Esophagus squamous epithelium (tissue), 5 donors: ENCODE measurements around the gene PARP15. TPM values are rescaled to one million over a fixed set of nuclear protein-coding genes. Genes with fewer than 3 reads are reported as not detected.

Source experiments
- DNase-seq: peaks from one replicate; lab custom pipeline; 2025; lab: John Stamatoyannopoulos, UW
- H3K27ac ChIP-seq, 4 donors: fragments of 200-600 bp; sonication (generic); one replicate each; pipeline ENCODE4 v1.5.1; 2016 to 2019; ENCODE audit warnings: mild to moderate bottlenecking in 1 of 4
- H3K27me3 ChIP-seq, 4 donors: fragments of 200-600 bp; sonication (generic); 1 replicate in 3 of 4; 2 replicates in 1 of 4; pipeline versions ENCODE4 v1.5.1 to v1.6.0; 2017 to 2021; ENCODE audit warnings: antibody characterized with exemption in 1 of 4
- H3K36me3 ChIP-seq, 3 donors: fragments of 200-600 bp; sonication (generic); one replicate each; pipeline ENCODE4 v1.5.1; 2016 to 2019
- H3K4me1 ChIP-seq, 3 donors: fragments of 200-600 bp; sonication (generic); one replicate each; pipeline ENCODE4 v1.5.1; 2017 to 2019
- H3K4me3 ChIP-seq, 4 donors: fragments of 200-600 bp; sonication (generic); 1 replicate in 3 of 4; 2 replicates in 1 of 4; pipeline ENCODE4 v1.5.1; 2016 to 2019; ENCODE audit warnings: mild to moderate bottlenecking in 2 of 4, moderate library complexity in 1 of 4
- H3K9me3 ChIP-seq, 3 donors: fragments of 200-600 bp; sonication (generic); one replicate each; pipeline ENCODE4 v1.5.1; 2016 to 2019
- POLR2A ChIP-seq, 4 donors: fragments of 450-650 bp; IDR thresholded peaks; one replicate each; pipeline ENCODE4 v1.6.1; 2017; ENCODE audit warnings: antibody characterized with exemption in 4 of 4, mild to moderate bottlenecking in 4 of 4, moderate library complexity in 3 of 4
- WGBS, 2 donors: methylation state at CpG; one replicate each; pipeline ENCODE4 v1.1.5; 2018; 5-methylcytosine and 5-hydroxymethylcytosine counted together
- intact Hi-C: fragments of 100-400 bp; cut with DNase I; formaldehyde crosslinking; loops from one replicate; pipeline ENCODE4 v1.15.0; 2022
- total RNA-seq, 4 donors: library from RNA; depleted of rRNA; stranded (reverse); fragments of >200 nt; gene quantifications; one replicate each; pipeline ENCODE4 v1.1.0, GENCODE V29; 2016
- TF ChIP-seq, protein P1 (sequence below), 6 experiments: fragments of 450-650 bp in 4 of 6; fragments of 200-600 bp in 2 of 6; sonication (generic) in 2 of 6; IDR thresholded peaks; one replicate each; pipeline ENCODE4 v1.5.1; 2016 to 2019; ENCODE audit warnings: antibody characterized with exemption in 6 of 6, mild to moderate bottlenecking in 4 of 6, moderate library complexity in 4 of 6
- donor health status: DM: yes; HTN: yes; CAD: no.

The PARP15 gene
- total RNA-seq, 4 donors from 2014 or later: 0.08 to 2.3 (median 0.42) TPM

DNA sequence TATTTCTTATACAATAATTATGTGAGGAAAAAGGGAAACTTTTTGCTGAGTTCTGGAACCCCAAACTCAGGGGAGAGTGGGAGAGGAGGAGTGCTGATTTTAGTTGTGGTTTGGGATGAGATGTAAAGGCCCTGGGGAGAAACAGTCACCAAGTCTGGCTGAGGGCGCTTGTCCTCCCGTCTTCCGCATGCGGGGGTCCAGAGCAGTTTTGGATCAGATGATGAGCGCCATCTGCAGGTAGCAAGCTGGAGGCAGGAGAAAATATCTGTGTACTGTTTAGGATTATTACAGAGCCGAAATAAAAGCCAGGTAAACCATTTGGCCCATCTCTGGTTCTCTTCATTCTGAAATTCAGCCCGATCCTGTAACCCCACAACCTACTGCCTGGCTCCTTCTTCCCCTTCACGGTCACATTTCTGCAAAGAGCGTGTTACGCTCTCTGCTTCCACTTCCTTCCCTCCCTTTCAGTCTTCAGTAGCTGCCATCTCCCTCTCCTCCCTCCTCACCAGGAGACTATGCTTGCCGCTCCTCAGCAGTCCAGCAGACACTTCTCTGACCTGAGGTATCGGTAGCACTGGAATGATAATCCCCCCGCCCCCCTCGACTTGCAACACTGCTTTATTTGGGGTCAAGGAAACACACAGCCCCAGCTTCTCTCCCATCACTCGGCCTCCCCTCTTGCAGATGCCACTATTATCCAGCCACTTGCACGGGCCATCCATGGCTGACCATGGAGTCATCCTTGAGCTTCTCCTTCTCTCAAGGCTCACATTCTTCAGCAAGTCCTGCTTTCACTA is 101.8 kb downstream of the PARP15 start:
- Histone ChIP-seq H3K27ac (peak overlapping the region; percentile 93 to 98 (median 97)), H3K9me3 (no peaks in the 10 kb centered on the region), H3K36me3 (no peaks in the 10 kb centered on the region), H3K27me3 (no peaks in the 10 kb centered on the region), H3K4me1 (peaks cover 18 to 51% (median 22%) of the 10 kb centered on the region in 3 donors), H3K4me3 (peak overlapping the region; percentile 73 to 97 (median 84))
- DNase-seq: peak; percentile 9
- intact Hi-C loops: loop anchor here (5.0 kb wide), 1 partner anchor 117 kb away; the partner anchor contains the start of genes DTX3L and PARP9
- TF ChIP-seq, protein P1, sequence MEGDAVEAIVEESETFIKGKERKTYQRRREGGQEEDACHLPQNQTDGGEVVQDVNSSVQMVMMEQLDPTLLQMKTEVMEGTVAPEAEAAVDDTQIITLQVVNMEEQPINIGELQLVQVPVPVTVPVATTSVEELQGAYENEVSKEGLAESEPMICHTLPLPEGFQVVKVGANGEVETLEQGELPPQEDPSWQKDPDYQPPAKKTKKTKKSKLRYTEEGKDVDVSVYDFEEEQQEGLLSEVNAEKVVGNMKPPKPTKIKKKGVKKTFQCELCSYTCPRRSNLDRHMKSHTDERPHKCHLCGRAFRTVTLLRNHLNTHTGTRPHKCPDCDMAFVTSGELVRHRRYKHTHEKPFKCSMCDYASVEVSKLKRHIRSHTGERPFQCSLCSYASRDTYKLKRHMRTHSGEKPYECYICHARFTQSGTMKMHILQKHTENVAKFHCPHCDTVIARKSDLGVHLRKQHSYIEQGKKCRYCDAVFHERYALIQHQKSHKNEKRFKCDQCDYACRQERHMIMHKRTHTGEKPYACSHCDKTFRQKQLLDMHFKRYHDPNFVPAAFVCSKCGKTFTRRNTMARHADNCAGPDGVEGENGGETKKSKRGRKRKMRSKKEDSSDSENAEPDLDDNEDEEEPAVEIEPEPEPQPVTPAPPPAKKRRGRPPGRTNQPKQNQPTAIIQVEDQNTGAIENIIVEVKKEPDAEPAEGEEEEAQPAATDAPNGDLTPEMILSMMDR (IDR thresholded peaks at IDR 0.05): peak; percentile 70 to 87 (median 81)
- no peak for TF ChIP-seq POLR2A (IDR thresholded peaks at IDR 0.05)
- 7 to 8% methylated on average over 15 to 16 of the region's 16 CpGs for WGBS, 2 donors

DNA sequence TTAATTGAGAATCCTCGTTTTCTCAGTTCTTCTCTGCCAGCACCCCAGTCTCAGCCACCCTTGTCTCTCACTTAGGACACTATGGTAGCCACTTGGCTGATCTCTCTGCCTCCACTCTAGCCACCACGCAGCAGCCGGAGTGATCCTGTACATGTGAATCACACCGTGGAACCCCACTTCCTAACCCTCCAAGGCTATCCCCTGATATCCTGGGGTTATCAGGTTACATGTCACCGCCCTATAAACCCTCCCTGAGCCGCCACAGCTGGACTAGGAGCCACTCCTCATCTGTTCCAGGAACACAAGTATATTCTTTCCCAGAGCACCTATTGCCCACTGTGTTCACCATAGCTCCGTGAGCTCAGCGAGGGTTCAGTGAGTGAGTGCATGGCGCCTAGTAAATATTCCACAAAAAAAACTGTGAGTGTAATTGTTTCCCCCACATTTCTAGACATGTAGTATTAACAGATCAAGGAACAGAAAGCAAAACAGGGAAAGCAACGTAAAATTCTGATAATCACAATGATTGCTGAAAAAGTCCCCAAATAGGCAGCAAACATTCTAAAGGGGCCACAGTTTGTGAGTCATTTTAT is 102.5 kb downstream of the PARP15 start:
- peak overlapping the region; percentile 73 to 97 (median 84) for H3K4me3 ChIP-seq
- no peaks in the 10 kb centered on the region for H3K9me3 ChIP-seq
- H3K27ac ChIP-seq: peak overlapping the region; percentile 93 to 98 (median 97)
- H3K4me1 ChIP-seq: peaks cover 18 to 51% (median 22%) of the 10 kb centered on the region in 3 donors
- no peaks in the 10 kb centered on the region for H3K27me3 ChIP-seq
- no peaks in the 10 kb centered on the region for H3K36me3 ChIP-seq
- no peak for DNase-seq
- TF ChIP-seq POLR2A (IDR thresholded peaks at IDR 0.05): no peak
- TF ChIP-seq, protein P1 (IDR thresholded peaks at IDR 0.05): no peak
- intact Hi-C loops: loop anchor here (5.0 to 10.0 kb wide), 3 partner anchors 115 to 285 kb away; partner anchors contain the start of genes DTX3L, HSPBAP1, PARP9 and SLC49A4
- WGBS, 2 donors: 11 to 27% methylated on average over 10 of the region's 10 CpGs

DNA sequence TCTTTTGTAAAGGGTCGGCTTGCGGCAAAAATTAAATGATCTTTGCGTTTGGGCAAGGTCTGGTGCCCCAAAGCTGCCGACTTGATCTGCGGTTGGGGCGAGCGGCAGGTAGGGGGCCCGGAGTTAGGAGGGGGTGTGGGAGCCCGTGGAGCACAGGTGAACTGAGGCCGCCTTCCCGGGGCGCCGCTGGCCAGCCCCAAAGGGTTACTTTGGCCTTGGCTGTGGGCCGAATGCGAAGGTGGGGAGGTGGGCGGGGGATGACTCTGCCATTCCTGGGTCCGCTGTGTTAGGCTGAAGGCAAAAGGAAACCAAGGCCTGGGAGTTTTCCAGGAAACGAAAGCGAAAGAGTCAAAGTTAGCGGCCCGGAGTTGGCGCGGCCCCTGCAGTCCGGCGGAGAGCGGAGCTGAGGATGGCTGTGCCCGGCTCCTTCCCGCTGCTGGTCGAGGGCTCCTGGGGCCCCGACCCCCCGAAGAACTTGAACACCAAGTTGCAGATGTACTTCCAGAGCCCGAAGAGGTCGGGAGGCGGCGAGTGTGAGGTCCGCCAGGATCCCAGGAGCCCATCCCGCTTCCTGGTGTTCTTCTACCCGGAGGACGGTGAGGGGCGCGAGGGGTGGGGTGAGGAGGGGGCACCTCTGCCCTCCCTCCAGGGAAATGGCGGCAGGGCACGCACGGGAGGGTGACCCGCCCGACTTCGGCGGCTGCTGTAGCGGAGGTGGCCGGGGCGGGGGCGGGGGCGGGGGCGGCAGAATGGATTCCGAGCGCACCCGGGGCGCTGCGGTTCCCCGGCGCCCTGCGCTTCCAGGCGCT is 103.2 kb downstream of the PARP15 start, which contains the start of gene PARP14:
TSS of gene PARP14 (plus strand) at position 365 of the 809 bp plus-strand sequence. CDS start at position 410, 45 bp downstream.
- intact Hi-C loops: loop anchor here (10.0 kb wide), 2 partner anchors 114 to 286 kb away; partner anchors contain the start of genes HSPBAP1 and SLC49A4
- peak in 2 of 4 donors; percentile 40 to 59 for TF ChIP-seq POLR2A (IDR thresholded peaks at IDR 0.05)
- TF ChIP-seq, protein P1 (IDR thresholded peaks at IDR 0.05): peak in 4 of 6 experiments; percentile 12 to 43 (median 34)
- Histone ChIP-seq H3K4me3 (peak within 1 kb of the TSS; percentile 73 to 97 (median 84)), H3K9me3 (no peaks in the 10 kb centered on the region), H3K36me3 (no peaks in the 10 kb centered on the region), H3K27me3 (no peaks in the 10 kb centered on the region), H3K27ac (peak within 1 kb of the TSS; percentile 93 to 98 (median 97)), H3K4me1 (peaks cover 18 to 51% (median 22%) of the 10 kb centered on the region in 3 donors)
- no peak for DNase-seq
- 1% methylated on average over 32 to 34 of the region's 63 CpGs for WGBS, 2 donors

DNA sequence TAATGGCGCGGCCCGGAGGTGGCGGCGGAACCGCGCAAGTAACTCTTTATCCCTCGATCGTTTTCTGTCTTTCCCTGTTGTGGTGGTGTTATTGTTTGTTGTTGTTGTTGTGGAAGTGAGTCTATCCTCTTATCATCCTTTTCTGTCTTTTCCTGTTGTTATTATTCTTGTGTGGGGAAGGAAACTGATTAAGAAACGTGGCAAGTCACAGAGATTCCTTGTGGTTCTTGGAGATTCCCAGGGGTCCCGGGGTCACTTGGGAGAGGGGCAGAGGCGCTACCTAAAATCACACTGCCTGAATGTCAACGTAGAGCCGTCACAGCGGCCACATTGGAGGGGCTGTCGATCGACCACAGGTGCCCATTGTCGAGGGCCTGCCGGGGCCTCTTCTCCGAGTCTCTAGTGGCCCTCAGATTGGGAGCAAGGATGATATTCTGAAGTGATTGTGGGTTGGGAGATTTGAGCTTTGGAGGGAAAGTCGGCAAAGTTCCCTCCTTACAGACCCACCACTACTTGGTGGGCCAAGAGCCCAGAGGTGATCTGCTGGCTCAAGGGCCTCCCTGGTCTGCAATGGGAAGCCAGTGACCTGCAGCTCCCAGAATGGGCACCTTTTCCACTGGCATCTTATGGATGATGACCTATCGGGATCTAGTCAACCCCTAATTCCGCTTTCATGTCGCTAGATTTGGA is 104.0 kb downstream of the PARP15 start:
- TF ChIP-seq, protein P1 (IDR thresholded peaks at IDR 0.05): no peak
- TF ChIP-seq POLR2A (IDR thresholded peaks at IDR 0.05): no peak
- 13 to 22% methylated on average over 13 to 14 of the region's 24 CpGs for WGBS, 2 donors
- peak overlapping the region; percentile 73 to 97 (median 84) for H3K4me3 ChIP-seq
- H3K9me3 ChIP-seq: no peaks in the 10 kb centered on the region
- no peak for DNase-seq
- no peaks in the 10 kb centered on the region for H3K27me3 ChIP-seq
- peaks cover 18 to 51% (median 22%) of the 10 kb centered on the region in 3 donors for H3K4me1 ChIP-seq
- intact Hi-C loops: loop anchor here (10.0 kb wide), 2 partner anchors 113 to 287 kb away; partner anchors contain the start of genes HSPBAP1 and SLC49A4
- H3K36me3 ChIP-seq: peaks cover 0 to 4% (median 0%) of the 10 kb centered on the region in 3 donors
- peak overlapping the region; percentile 93 to 98 (median 97) for H3K27ac ChIP-seq
